Hepatocyte (in vitro differentiated cells): ENCODE data around the gene OR1F1. TPM values are rescaled to one million over a fixed set of nuclear protein-coding genes. Genes with fewer than 3 reads are reported as not detected.

ENCODE experiments used
- DNase-seq: peaks from one replicate; pipeline ENCODE4 v3.0.0-alpha.2; 2016; ENCODE audit warnings: low spot score
- H2AFZ ChIP-seq: fragments of 200-600 bp; sonication (generic); 2 replicates; pipeline ENCODE4 v1.6.0; 2016; ENCODE audit warnings: antibody characterized with exemption, mild to moderate bottlenecking
- H3K27ac ChIP-seq: fragments of 200-600 bp; sonication (generic); 2 replicates; pipeline ENCODE4 v1.5.1; 2016; ENCODE audit warnings: mild to moderate bottlenecking
- H3K27me3 ChIP-seq: fragments of 200-600 bp; sonication (generic); 2 replicates; pipeline ENCODE4 v1.6.1; 2016
- H3K36me3 ChIP-seq: fragments of 200-600 bp; sonication (generic); replicated peaks from 2 replicates; pipeline ENCODE4 v1.5.1; 2016; ENCODE audit warnings: low read depth; ENCODE audit not compliant: insufficient read depth
- H3K4me1 ChIP-seq: fragments of 200-600 bp; sonication (generic); 2 replicates; pipeline ENCODE4 v1.5.1; 2016; ENCODE audit warnings: mild to moderate bottlenecking, moderate library complexity; ENCODE audit not compliant: insufficient read depth
- H3K4me2 ChIP-seq: fragments of 200-600 bp; sonication (generic); 2 replicates; pipeline ENCODE4 v1.6.0; 2016
- H3K4me3 ChIP-seq: fragments of 200-600 bp; sonication (generic); 2 replicates; pipeline ENCODE4 v1.5.1; 2016; ENCODE audit warnings: mild to moderate bottlenecking
- H3K79me2 ChIP-seq: fragments of 200-600 bp; sonication (generic); 2 replicates; pipeline ENCODE4 v1.6.0; 2017; ENCODE audit warnings: mild to moderate bottlenecking
- H3K9me2 ChIP-seq: fragments of 200-600 bp; sonication (generic); replicated peaks from 2 replicates; pipeline ENCODE4 v1.6.0; 2017; ENCODE audit warnings: mild to moderate bottlenecking; ENCODE audit not compliant: insufficient read depth
- H3K9me3 ChIP-seq: fragments of 200-600 bp; sonication (generic); 2 replicates; pipeline ENCODE4 v1.5.1; 2016; ENCODE audit warnings: low read depth, mild to moderate bottlenecking
- H4K20me1 ChIP-seq: fragments of 200-600 bp; sonication (generic); 2 replicates; pipeline ENCODE4 v1.6.0; 2016; ENCODE audit warnings: mild to moderate bottlenecking; ENCODE audit not compliant: insufficient read depth, poor library complexity, severe bottlenecking
- EZH2 ChIP-seq: fragments of 200-600 bp; sonication (generic); IDR thresholded peaks from 2 replicates; pipeline ENCODE4 v1.6.1; 2016; ENCODE audit warnings: antibody characterized with exemption, mild to moderate bottlenecking, borderline replicate concordance
- EZH2phosphoT487 ChIP-seq: fragments of 200-600 bp; sonication (generic); IDR thresholded peaks from one replicate; pipeline ENCODE4 v1.6.1; 2018; ENCODE audit warnings: antibody characterized with exemption, mild to moderate bottlenecking, low read depth, moderate library complexity; ENCODE audit not compliant: unreplicated experiment, severe bottlenecking
- WGBS: methylation state at CpG from one replicate; pipeline ENCODE4 v1.1.6; 2016; ENCODE audit warnings: low lambda C conversion rate; ENCODE audit errors: missing lambda C conversion rate; 5-methylcytosine and 5-hydroxymethylcytosine counted together
- polyA plus RNA-seq: library from polyadenylated mRNA; unstranded; fragments of >200 nt; fragmentation: Nextera tagmentation; extraction: Ambion mirVana; gene quantifications from 2 replicates; pipeline ENCODE4 v1.2.1, GENCODE V29; 2016
- total RNA-seq: library from RNA; depleted of rRNA; stranded (reverse); fragments of >200 nt; gene quantifications from 2 replicates; pipeline ENCODE4 v1.2.3, GENCODE V29; 2014
- TF ChIP-seq, protein P1 (sequence below): fragments of 200-600 bp; sonication (generic); IDR thresholded peaks from 2 replicates; pipeline ENCODE4 v1.5.1; 2016; ENCODE audit warnings: antibody characterized with exemption, mild to moderate bottlenecking; ENCODE audit not compliant: poor library complexity

Gene OR1F1
- total and polyA plus RNA-seq, 2 experiments from 2014 or later = not detected

DNA sequence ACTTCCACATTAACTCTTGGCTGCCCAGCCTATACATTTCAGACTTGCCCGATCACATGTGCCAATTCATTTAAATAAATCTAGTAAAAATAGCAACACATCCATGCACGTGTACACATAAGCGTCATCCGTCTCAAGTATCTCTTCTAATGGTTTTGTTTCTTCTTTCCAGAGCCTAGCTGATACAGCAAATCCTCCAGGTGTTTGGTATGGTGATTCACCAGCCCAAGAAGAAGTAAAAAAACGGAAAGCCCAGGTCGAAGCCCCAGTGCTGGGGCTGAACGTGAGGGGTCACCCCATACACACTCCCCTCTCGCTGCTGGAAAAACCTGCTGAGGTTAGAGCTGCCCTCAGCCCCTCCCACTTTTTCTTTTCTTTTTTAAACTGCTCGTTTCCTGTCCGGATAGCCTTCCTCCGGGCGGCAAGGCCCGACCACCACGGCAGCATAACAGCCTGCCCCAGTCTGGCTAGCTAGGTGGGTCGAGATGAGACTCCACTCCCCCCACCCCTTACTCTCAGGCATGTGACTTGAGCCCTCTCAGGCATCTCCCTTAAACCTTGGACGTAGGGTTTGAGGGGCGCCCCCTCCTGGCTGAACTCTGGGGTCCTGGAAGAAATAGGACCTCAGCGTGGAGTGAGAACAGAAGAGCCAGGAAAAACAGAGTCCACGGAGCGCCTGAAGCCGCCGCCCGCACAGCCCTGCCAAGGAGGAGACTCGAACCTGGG lies 13.9 kb upstream of the OR1F1 start:
- 13% methylated on average over 21 of the region's 24 CpGs for WGBS
- DNase-seq = no peak
- Histone ChIP-seq H3K79me2 (no peaks in the 10 kb centered on the region), H3K36me3 (no peaks in the 10 kb centered on the region), H3K4me2 (peak overlapping the region; percentile 66), H2AFZ (no peak overlapping the region), H3K9me3 (no peaks in the 10 kb centered on the region), H3K27ac (no peak overlapping the region), H4K20me1 (no peaks in the 10 kb centered on the region), H3K9me2 (no peaks in the 10 kb centered on the region), H3K4me1 (peaks cover 13% of the 10 kb centered on the region), H3K4me3 (no peak overlapping the region), H3K27me3 (peaks cover 97% of the 10 kb centered on the region)
- TF ChIP-seq EZH2phosphoT487 (no peak), EZH2 (no peak)
- TF ChIP-seq, protein P1, sequence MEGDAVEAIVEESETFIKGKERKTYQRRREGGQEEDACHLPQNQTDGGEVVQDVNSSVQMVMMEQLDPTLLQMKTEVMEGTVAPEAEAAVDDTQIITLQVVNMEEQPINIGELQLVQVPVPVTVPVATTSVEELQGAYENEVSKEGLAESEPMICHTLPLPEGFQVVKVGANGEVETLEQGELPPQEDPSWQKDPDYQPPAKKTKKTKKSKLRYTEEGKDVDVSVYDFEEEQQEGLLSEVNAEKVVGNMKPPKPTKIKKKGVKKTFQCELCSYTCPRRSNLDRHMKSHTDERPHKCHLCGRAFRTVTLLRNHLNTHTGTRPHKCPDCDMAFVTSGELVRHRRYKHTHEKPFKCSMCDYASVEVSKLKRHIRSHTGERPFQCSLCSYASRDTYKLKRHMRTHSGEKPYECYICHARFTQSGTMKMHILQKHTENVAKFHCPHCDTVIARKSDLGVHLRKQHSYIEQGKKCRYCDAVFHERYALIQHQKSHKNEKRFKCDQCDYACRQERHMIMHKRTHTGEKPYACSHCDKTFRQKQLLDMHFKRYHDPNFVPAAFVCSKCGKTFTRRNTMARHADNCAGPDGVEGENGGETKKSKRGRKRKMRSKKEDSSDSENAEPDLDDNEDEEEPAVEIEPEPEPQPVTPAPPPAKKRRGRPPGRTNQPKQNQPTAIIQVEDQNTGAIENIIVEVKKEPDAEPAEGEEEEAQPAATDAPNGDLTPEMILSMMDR = peak; percentile 35

DNA sequence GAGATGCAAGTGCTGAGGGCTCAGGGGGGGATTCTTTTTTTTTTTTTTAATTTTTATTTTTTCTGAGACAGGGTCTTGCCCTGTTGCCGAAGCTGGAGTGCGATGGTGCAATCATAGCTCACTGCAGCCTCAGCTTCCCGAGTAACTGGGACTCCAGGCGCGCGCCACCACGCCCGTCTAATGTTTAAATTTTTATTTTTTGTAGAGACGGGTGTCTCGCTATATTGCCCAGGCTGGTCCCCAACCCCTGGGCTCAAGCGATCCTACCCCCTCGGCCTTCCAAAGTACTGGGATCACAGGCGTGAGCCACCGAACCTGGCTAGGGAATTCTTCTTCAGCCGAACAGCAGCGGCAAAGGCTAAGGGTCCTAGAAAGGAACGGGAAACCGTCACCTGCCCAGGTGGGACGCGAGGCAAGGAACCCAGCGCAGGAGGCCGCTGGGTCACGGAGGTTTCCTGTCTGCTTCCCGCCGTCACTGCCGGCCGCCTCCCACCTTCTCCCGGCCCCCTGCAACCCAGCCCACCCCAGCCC lies 13.3 kb upstream of the OR1F1 start:
- H3K4me2 ChIP-seq = peak overlapping the region; percentile 68
- no peak overlapping the region for H3K4me3 ChIP-seq
- no peak overlapping the region for H2AFZ ChIP-seq
- H3K27ac ChIP-seq = no peak overlapping the region
- 36% methylated on average over 20 of the region's 28 CpGs for WGBS
- no peaks in the 10 kb centered on the region for H3K9me2 ChIP-seq
- H3K27me3 ChIP-seq = peaks cover 97% of the 10 kb centered on the region
- no peak for DNase-seq
- TF ChIP-seq EZH2phosphoT487 (no peak), EZH2 (no peak)
- TF ChIP-seq, protein P1 = no peak
- no peaks in the 10 kb centered on the region for H3K9me3 ChIP-seq
- no peaks in the 10 kb centered on the region for H3K79me2 ChIP-seq
- H3K36me3 ChIP-seq = no peaks in the 10 kb centered on the region
- peaks cover 13% of the 10 kb centered on the region for H3K4me1 ChIP-seq
- H4K20me1 ChIP-seq = no peaks in the 10 kb centered on the region

- Histone ChIP-seq H3K9me2 (no peaks in the 10 kb centered on the region), H3K4me3 (no peak overlapping the region), H3K4me2 (peak overlapping the region; percentile 68), H3K36me3 (no peaks in the 10 kb centered on the region), H3K27me3 (peaks cover 97% of the 10 kb centered on the region), H3K4me1 (peaks cover 10% of the 10 kb centered on the region), H3K27ac (no peak overlapping the region), H3K9me3 (no peaks in the 10 kb centered on the region), H4K20me1 (no peaks in the 10 kb centered on the region), H3K79me2 (no peaks in the 10 kb centered on the region), H2AFZ (no peak overlapping the region)
- no peak for DNase-seq
- TF ChIP-seq EZH2 = peak; percentile 72
- TF ChIP-seq, protein P1 = no peak
- 12% methylated on average over 36 of the region's 39 CpGs for WGBS
Observed at GRCh38 chr16:3175157-3176093, 12.6 kb upstream of the OR1F1 start.
